ENCODE measurements around the gene SHQ1. TPM values are rescaled to one million over a fixed set of nuclear protein-coding genes. Genes with fewer than 3 reads are reported as not detected.

SHQ1 gene
- total RNA-seq, 2 experiments from 2014 or later: 9.4 to 13.1 TPM

DNA sequence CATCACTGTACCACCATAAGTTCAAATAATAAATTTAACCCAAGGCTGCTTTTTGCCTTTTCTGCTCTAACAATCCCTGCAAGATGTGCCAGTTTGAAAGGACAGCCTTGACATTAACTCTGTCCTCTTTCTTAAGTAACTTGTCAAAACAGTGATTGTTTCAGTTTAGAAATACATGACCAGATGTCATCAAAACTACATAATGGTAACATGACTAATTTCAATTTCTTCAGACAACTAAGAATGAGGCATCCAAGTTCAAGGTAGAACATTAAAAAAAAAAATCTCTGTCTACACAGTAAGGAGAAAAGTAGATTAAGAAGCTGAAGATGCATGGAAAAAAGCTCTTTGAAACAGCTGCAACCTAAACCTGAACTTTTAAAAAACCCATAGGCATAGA lies 47.4 kb downstream of the SHQ1 start:
- TF ChIP-seq, protein P1, sequence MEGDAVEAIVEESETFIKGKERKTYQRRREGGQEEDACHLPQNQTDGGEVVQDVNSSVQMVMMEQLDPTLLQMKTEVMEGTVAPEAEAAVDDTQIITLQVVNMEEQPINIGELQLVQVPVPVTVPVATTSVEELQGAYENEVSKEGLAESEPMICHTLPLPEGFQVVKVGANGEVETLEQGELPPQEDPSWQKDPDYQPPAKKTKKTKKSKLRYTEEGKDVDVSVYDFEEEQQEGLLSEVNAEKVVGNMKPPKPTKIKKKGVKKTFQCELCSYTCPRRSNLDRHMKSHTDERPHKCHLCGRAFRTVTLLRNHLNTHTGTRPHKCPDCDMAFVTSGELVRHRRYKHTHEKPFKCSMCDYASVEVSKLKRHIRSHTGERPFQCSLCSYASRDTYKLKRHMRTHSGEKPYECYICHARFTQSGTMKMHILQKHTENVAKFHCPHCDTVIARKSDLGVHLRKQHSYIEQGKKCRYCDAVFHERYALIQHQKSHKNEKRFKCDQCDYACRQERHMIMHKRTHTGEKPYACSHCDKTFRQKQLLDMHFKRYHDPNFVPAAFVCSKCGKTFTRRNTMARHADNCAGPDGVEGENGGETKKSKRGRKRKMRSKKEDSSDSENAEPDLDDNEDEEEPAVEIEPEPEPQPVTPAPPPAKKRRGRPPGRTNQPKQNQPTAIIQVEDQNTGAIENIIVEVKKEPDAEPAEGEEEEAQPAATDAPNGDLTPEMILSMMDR (IDR thresholded peaks at IDR 0.05): no peak
- DNase-seq (no peak), ATAC-seq (ENCODE audit: poor library complexity) (no peak)
- Histone ChIP-seq H3K36me3 (ENCODE audit: insufficient read depth, low read length) (no peaks in the 10 kb centered on the region), H3K27me3 (ENCODE audit: control insufficient read depth in 1 of 2, insufficient read depth in 2 of 2, low read length in 2 of 2) (no peaks in the 10 kb centered on the region), H3K27ac (ENCODE audit: low read depth in 1 of 2, low read length in 2 of 2) (no peak overlapping the region), H3K4me1 (ENCODE audit: insufficient read depth, low read length) (no peaks in the 10 kb centered on the region), H3K4me3 (ENCODE audit: low read length) (no peak overlapping the region), H3K9me3 (ENCODE audit: control insufficient read depth in 1 of 2, insufficient read depth in 1 of 2, low read length in 2 of 2) (no peaks in the 10 kb centered on the region)
- Mint-ChIP-seq H3K4me3 (no peak overlapping the region), H3K36me3 (ENCODE audit: low read depth) (peaks cover 33% of the 10 kb centered on the region), H3K27me3 (no peaks in the 10 kb centered on the region), H3K27ac (no peak overlapping the region), H3K4me1 (ENCODE audit: low read depth) (peaks cover 19% of the 10 kb centered on the region), H3K9me3 (no peaks in the 10 kb centered on the region)
- ChIA-PET POLR2A (interaction anchor here (1.5 kb wide), 1 partner anchor 62 kb away, joined by 5 read pairs; no protein-coding TSS in a partner anchor), CTCF (no interaction called here)
- intact Hi-C loops (cut with DNase I, micrococcal nuclease): loop anchor here in 1 of 2 experiments (5.0 kb wide), 1 partner anchor 34 kb away; no protein-coding TSS in a partner anchor

DNA sequence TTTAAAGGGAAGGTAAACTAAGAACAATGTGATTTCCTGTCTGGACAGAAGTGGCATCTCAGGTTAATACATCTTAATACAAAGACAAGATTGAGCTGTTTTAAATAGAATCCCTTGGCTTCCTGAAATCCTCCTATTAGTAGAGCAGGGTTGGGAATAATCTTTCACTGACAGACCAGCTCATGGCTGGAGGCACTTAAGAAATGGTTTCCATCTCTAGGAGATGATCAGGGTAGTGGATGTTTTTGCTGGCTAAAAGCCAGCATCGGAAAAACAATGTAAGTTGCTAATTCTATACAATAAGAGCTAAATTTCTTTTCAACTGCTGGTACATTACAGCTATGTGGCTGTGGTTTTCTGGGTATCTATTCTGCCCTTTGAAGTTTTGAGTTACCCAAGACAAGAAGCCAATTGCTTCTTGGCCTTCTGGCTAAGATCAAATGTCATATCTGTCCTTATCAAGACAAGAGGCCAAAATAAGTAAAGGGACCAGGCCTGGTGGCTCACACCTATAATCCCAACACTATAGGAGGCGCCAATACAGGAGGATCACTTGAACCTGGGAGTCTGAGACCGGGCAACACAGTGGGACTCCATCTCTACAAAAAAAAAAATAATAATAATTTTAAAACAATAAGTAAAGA lies 49.6 kb downstream of the SHQ1 start:
- TF ChIP-seq, protein P1 (IDR thresholded peaks at IDR 0.05): no peak
- H3K4me3 ChIP-seq (ENCODE audit: low read length): no peak overlapping the region
- H3K4me1 Mint-ChIP-seq (ENCODE audit: low read depth): peaks cover 19% of the 10 kb centered on the region
- H3K36me3 ChIP-seq (ENCODE audit: insufficient read depth, low read length): no peaks in the 10 kb centered on the region
- H3K27ac ChIP-seq (ENCODE audit: low read depth in 1 of 2, low read length in 2 of 2): no peak overlapping the region
- no peaks in the 10 kb centered on the region for H3K9me3 Mint-ChIP-seq
- peaks cover 46% of the 10 kb centered on the region for H3K36me3 Mint-ChIP-seq (ENCODE audit: low read depth)
- no peak for ATAC-seq (ENCODE audit: poor library complexity)
- ChIA-PET CTCF (interaction anchor here (1.5 kb wide), 1 partner anchor 16 kb away, joined by 4 read pairs; no protein-coding TSS in a partner anchor), POLR2A (interaction anchor here (0.6 kb wide), 1 partner anchor 135 kb away, joined by 3 read pairs; no protein-coding TSS in a partner anchor)
- no peak overlapping the region for H3K4me3 Mint-ChIP-seq
- no peaks in the 10 kb centered on the region for H3K27me3 Mint-ChIP-seq
- no peaks in the 10 kb centered on the region for H3K4me1 ChIP-seq (ENCODE audit: insufficient read depth, low read length)
- H3K27me3 ChIP-seq (ENCODE audit: control insufficient read depth in 1 of 2, insufficient read depth in 2 of 2, low read length in 2 of 2): no peaks in the 10 kb centered on the region
- no peaks in the 10 kb centered on the region for H3K9me3 ChIP-seq (ENCODE audit: control insufficient read depth in 1 of 2, insufficient read depth in 1 of 2, low read length in 2 of 2)
- intact Hi-C loops (cut with DNase I, micrococcal nuclease): no loop called here
- no peak overlapping the region for H3K27ac Mint-ChIP-seq
- no peak for DNase-seq

DNA sequence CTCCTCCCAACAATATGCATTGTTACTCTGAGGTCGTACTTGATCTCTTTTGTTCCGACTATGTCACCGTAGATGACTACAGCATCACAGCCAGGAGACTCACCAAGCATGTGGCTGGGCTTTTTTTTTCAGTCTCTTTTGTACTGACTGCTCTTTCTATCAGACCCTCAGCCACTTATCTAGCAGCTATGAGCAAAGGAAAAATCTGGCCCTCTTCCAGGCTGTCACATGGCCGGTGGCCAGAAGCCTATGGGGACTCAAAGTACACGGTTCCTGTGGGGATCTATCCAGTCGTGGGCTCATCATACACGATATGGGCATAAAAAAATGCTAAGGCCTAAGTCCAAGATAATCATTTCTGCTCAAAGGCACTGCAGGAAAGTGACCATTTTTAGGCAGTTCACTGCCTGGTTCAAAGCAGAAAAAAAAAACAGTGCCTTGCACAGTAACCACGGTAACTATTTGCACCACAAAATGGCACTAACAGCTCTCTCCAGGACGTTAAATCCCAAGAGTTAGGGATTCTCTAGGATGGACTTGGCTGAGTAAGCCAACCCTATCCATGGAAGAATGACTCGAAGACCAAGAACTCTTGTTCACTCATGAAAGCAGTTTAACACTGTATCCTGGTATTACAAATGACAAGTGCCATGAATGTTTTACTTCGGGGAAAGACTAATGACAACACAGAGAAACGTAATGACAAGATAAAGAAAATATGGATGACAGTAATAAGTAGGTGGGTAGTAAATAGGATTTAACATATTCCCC lies 50.3 kb downstream of the SHQ1 start:
- ChIA-PET POLR2A (no interaction called here), CTCF (interaction anchor here (1.5 kb wide), 1 partner anchor 15 kb away, joined by 4 read pairs; no protein-coding TSS in a partner anchor)
- Mint-ChIP-seq H3K27ac (no peak overlapping the region), H3K36me3 (ENCODE audit: low read depth) (peaks cover 49% of the 10 kb centered on the region), H3K4me3 (no peak overlapping the region), H3K4me1 (ENCODE audit: low read depth) (peaks cover 19% of the 10 kb centered on the region), H3K9me3 (no peaks in the 10 kb centered on the region), H3K27me3 (no peaks in the 10 kb centered on the region)
- intact Hi-C loops (cut with DNase I, micrococcal nuclease): no loop called here
- H3K4me3 ChIP-seq (ENCODE audit: low read length): no peak overlapping the region
- H3K9me3 ChIP-seq (ENCODE audit: control insufficient read depth in 1 of 2, insufficient read depth in 1 of 2, low read length in 2 of 2): no peaks in the 10 kb centered on the region
- no peaks in the 10 kb centered on the region for H3K27me3 ChIP-seq (ENCODE audit: control insufficient read depth in 1 of 2, insufficient read depth in 2 of 2, low read length in 2 of 2)
- no peak for ATAC-seq (ENCODE audit: poor library complexity)
- H3K4me1 ChIP-seq (ENCODE audit: insufficient read depth, low read length): no peaks in the 10 kb centered on the region
- TF ChIP-seq, protein P1 (IDR thresholded peaks at IDR 0.05): no peak
- H3K36me3 ChIP-seq (ENCODE audit: insufficient read depth, low read length): no peaks in the 10 kb centered on the region
- H3K27ac ChIP-seq (ENCODE audit: low read depth in 1 of 2, low read length in 2 of 2): no peak overlapping the region
- DNase-seq: no peak
